GM18868 (cell line): Measurements from ENCODE around the gene PRKCZ.

Source experiments
- ATAC-seq: cut with Tn5 transposase; IDR thresholded peaks from one replicate; pipeline ENCODE4 v1.9.1; 2021; ENCODE audit warnings: mild to moderate bottlenecking, moderate library complexity; ENCODE audit not compliant: unreplicated experiment

The PRKCZ gene

DNA sequence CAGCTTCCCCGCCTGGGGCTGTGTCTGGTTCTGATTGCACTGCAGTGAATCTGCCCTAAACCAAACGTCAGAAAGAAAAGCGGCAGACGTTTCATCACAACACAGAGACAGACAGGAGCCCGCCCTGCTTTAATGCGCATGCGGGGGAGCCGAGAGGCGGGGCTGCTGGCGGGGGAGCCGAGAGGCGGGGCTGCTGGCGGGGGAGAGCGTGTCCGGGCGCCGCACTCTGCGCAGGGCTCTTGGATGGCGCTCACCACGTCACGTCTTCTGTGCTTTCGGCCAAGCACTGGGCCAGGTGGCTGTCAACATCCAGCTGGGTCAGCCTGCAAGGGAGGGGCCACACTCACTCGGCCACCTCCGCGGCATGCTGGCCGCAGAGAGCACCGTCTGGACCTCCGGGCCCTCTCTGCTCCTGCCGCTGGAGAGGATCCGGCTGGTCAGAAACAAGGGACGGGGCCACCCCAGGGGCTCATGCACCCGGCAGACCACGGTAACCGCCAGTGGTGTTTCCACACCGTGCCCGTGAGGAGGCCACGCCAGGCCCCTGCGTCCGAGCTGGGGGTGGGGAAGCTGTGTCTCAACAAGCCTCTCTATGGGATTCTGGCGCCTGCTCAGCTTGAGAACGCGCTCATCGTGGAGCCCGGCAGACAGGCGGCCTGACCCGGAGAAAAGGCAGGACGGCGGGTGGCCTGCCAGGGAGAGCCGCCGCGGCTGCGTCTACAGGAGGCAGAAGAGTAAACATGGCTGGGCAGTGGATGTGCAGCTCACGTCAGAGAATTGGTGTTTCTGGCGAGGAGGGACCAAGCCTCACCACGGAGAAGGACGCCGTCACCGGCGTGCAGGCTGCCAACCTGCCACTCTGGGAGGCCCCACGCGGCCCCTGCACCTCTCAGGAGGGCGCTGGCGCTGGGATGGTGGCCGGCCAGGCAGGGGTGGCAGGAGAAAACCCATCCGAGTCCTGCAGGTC lies 139.5 kb downstream of the PRKCZ start:
- no peak for ATAC-seq

DNA sequence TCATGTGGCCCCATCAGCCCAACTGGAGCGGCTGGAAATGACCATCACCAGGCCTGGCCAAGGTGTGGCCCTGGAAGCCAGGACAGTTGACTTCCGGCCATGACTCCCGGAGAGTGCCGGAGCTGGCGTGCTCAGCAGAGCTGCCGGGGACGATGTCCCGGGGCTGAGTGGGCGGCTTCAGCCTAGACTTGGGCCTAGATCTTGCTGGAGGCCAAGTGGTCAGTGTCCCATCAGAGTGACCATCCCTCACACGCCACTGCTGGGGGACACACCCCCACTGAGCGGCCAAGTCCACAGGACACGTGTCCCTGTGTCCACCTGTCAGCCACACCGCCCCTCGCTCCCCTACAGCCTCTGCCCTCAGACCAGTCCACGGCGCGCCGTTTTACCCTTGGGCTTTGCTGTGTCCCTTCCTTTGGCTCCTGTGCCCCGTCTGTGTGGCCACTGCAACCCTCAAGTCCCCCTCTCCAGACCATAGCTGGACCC lies 140.3 kb downstream of the PRKCZ start:
- ATAC-seq: no peak

GRCh38 chr1:2192031-2192995 lies 142.1 kb downstream of the PRKCZ start:
- ATAC-seq: no peak

DNA sequence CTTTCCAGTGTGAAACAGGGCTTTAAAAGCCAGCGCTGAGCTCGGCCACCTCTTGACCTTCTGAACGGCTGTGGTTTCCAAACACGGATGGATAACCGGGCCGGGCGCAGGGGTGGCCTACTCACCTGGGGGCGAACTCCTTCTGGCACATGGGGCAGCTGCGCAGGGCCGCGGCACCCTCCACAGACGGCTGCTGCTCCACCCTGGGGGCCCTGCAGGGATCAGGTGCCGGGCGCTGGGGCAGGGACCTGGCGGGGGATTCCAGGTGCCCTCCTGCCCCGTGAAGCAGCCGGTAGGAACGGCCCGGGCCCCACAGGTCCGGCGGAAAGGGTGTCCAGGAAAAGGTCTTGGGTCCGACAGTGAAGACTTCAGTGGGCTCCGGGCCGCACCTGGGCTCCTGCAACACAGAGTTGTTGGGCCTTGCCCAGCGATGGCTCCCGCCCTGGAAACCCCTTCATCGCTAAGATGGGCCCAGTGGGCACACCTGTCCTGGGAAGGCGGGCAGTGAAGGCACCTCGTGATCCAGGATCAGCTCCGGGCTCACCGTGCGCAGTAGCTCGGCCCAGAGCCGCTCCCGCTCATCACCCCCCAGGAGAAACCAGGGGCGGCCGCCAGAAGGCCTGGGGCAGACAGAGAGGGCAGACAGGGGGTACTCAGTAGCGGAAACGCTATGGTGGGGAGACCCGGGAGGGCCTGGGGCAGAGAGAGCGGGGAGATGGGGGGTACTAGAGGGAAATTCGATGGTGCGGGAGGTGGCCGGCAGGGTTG lies 143.5 kb downstream of the PRKCZ start:
- ATAC-seq: no peak

DNA sequence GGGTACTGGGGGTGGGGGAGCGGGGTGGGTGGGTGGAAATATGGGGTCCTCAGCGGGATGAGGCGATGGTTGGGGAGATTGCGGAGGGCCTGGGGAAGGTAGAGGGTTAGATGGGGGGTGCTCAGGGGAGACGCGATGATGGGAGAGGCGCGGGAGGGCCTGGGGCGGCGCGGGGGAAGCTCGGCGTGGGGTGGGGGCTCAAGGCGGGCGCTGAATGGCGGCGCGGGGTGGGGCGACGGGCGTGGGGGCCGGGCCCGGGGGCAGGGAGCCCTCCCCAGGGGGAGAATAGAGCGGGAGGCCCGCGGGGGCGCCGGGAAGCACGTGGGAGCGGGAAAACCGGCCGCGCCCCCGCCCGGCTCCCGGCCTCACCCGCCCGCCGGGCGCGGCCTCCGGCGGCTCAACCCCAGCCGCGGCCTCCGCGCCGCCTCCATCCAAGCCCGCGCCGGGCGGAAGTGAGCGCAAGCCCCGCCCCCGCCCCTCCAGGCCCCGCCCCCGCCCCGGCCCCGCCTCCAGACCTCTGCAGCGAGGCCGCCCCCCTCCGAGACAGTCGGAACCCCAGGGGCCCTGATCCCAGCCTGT lies 144.2 kb downstream of the PRKCZ start, which contains the start of gene FAAP20:
TSS of gene FAAP20 (minus strand) at position 454 of the 579 bp plus-strand sequence. CDS start at position 431, 23 bp downstream.
- peak; percentile 48 for ATAC-seq

GRCh38 chr1:2194898-2195673 lies 144.9 kb downstream of the PRKCZ start:
- ATAC-seq: peak; percentile 73

DNA sequence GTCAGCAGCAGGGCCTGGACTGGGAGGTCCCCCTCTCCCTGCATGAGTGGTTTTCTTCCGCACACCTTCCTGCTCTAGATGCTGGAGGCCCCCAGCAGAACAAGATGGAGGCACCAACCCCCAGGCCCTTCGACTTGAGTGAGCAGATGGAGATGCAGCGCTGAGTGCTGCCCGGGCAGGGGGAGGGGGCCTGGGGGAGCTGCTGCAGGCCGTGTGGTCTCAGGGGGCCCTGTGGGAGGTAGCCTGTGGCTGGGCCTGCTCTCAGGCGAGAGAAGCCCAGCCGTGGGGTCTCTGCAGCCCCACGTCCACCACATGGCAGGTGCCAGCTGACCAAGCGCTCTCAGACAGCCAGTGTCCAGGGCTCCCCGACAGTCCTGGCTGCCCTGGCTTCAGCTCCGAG lies 145.6 kb downstream of the PRKCZ start:
- no peak for ATAC-seq

DNA sequence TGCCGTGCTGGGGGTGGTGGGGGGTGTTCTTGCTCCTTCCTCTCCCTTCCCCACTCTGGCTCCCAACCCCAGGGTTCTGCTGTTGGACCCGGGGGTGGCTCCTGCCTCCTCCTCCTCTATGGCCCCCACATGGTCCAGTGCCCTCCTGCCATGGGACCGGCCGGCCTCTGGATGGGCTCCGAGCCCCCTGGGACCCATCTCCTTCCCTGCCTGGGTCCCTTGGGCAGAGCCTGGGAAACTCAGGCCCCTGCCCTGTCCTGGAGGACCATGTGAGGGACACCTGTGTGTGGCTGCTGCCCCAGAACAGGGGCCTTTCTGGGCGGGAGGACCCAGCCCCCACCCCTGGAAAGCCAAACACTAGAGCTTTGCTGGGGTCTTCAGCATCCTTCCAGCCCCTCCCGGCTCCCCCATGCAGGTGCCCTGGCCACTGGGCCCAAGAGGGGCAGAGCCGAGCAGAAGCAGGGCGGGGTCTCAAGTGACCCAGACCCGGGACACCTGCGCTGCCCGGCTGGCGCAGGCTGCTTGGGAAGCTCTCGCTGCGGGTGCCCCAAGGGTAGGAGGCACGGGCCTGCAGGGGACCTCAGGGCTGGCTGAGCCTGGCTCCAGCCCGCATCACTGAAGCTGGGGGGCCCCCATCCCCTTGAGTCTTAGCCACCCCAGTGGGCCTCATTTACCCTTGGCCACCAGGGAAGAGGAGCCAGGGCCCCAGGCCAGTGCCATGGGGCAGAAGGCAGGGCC lies 146.9 kb downstream of the PRKCZ start:
- ATAC-seq: no peak

DNA sequence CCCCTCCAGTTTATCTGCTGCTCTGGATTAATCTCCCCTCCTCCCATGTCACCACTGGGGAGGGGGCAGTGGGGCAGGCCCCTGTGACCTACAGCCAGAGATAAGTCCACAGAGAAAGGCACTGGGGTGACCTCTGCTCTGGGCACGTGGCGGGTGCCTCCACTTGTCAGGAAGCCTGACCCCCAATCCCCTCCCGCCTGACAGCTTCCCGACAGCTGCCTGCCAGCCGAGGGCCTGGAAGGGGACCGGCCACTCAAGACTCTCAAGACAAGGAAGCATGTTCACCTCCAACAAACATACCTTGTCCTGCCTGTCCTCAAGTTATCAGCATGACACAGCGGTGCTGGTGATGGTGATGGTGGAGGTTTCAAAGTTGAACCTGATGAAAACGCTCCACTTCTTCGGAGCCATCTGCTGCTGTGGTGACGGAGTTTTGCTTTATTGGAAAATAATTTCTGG lies 147.5 kb downstream of the PRKCZ start:
- ATAC-seq: no peak

DNA sequence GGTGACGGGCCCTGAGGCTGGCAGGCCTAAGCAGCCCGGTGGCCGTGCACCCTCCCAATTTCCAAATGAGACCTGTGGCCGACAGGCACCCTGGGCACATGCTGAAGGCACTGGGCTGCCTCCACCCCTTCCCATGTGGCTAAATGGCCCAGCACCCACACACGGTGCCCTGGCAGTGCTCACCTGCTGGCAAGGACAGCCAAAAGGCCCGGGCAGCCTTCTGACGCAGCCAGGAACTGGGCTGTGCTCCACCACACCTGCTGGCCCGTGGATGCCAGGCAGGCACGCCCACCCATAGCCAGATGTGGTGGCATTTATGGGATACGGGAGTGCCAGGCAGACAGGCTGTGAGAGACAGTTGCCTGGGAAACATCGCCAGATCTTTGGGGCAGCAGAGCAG lies 148.4 kb downstream of the PRKCZ start:
- ATAC-seq: no peak

DNA sequence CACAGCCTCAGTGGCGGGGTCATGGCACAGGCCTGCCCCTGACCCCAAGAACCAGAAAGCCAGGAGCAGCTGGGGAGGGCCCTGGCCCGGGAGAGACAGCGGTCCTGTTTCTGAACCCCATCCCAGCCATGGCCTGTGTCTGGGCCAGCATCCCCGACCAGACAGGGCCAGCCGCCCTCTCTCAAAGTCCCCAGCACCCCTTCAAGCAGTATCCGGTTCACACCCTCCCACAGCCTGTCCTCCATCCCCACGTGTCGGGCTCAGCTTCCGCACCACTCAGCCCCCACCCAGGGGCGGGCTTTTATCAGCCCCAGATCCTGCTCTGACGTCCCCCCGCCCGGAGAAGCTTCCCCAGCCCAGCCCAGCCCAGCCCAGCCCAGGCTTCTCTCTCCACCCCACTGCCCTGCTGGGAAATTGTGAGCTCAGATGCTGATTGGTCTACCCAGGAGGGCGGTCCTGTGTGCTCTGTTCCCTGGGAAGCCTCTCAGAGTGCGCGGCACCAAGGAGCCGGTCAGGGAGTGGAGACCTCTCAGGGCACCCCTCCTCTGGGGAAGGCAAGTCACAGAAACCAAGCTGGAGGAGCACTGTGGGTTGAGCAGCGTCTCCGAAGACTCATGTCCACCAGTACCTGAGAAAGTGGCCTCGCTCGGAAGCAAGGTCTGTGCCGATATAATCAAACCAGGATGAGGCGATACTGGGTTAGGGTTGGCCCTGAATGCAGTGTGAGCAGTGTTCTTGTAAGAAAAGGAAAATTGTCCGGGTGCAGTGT lies 149.0 kb downstream of the PRKCZ start:
- ATAC-seq: no peak

DNA sequence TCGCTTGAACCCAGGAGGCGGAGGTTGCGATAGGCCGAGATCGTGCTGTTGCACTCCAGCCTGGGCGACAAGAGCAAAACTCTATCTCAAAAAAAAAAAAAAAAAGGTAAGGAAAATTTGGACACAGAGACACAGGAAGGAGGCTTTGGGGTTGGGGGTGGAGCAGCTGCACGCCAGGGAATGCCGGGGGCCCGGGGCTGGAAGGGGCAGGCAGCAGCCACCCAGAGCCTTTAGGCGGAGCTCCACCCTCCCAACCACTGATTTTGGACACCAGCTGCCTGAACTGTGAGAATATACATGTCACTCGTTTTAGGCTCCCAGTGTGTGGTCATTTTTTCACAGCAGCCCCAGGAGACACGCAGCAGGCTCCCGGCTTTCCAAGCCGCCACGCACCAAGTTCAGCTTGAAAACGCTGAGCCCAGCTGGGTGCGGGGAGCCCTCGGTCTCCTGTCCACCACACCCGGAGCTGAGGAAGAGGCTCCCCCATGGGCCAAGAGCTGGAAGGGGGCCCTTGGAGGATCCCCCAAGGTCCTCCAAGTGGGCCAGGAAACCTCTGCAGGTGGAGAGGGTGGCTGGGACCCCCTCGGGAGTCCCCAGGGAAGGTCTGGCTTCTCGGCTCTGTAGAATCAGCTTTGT lies 150.2 kb downstream of the PRKCZ start:
- ATAC-seq: no peak

DNA sequence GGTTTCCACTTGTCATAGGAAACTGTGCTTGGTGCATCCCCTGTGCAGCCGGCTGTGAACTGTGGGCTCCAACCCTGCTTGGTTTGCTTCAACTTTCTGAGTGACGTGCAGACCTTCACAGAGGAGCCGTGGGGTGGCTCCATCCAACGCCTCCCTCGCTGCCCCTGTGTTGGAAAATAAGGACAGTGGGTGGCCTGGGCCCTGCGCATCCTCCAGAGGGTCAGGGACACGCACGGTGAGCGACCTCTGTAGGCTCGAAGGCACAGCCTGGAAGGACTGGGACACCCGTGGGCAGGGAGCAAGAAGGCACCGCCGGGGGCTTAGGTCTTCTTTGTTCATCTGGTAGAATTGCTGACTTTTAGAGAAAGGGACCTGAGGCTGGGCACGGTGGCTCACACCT lies 150.9 kb downstream of the PRKCZ start:
- ATAC-seq: no peak

DNA sequence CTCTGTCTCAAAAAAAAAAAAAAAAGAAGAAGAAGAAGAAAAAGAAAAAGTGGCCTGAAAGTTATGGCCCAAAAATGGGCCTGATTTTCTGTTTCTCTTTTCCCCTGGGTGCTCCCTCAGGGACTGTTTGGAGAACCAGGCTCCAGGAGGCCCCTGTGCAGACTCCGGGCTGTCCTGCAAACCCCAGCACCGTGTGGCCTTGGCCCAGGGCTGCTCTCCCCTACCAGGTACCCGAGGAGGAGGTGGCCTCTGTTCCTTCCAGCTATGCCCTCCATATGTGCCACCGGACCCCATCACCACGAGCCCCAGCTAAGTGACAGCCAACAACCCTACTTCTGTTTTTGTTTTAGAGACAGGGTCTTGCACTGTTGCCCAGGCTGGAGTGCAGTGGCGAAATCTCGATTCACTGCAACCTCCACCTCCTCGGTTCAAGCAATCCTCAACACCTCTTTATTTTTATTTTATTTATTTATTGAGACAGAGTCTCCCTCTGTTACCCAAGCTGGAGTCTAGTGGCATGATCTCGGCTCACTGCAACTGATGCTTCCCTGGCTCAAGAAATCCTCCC lies 151.9 kb downstream of the PRKCZ start:
- ATAC-seq: no peak

- no peak for ATAC-seq
Measured at GRCh38 chr1:2202843-2203601, 152.8 kb downstream of the PRKCZ start.

GRCh38 chr1:2203671-2204414 lies 153.6 kb downstream of the PRKCZ start:
- no peak for ATAC-seq
